HEK293 (cell line): ENCODE data around the gene GPR84.

Experiments
- CTCF ChIA-PET: fragments of 350-600 bp; formaldehyde crosslinking; extraction: SDS; loops from one replicate; lab custom pipeline; 2021; ENCODE audit warnings: antibody characterized with exemption; lab: Yijun Ruan, JAX
- POLR2A ChIA-PET: fragments of 300-600 bp; formaldehyde crosslinking; extraction: SDS; loops from one replicate; lab custom pipeline; 2020; ENCODE audit warnings: antibody characterized with exemption, inconsistent platforms; lab: Yijun Ruan, JAX
- H3K27ac ChIP-seq: fragments of 200-500 bp; sonication (Bioruptor generic); 2 replicates; pipeline ENCODE4 v1.5.1; 2014; ENCODE audit warnings: low read depth, low read length, control low read depth, inconsistent platforms; ENCODE audit errors: extremely low read depth
- H3K36me3 ChIP-seq, 2 experiments: fragments of 200-500 bp in 1 of 2; sonication (Bioruptor generic) in 1 of 2; 1 replicate in 1 of 2; 2 replicates in 1 of 2; pipeline ENCODE4 v1.5.1; 2014 to 2017; ENCODE audit warnings: inconsistent platforms in 2 of 2, low read length in 2 of 2; ENCODE audit not compliant: control insufficient read depth in 2 of 2, insufficient read depth in 1 of 2
- H3K4me1 ChIP-seq: fragments of 200-500 bp; sonication (Bioruptor generic); 2 replicates; pipeline ENCODE4 v1.5.1; 2014; ENCODE audit warnings: mild to moderate bottlenecking, low read length, inconsistent platforms; ENCODE audit not compliant: control insufficient read depth, insufficient read depth
- H3K4me3 ChIP-seq: 2 replicates; pipeline ENCODE4 v1.5.1; 2011; ENCODE audit warnings: low read depth, mild to moderate bottlenecking, control low read depth, low read length, moderate library complexity
- H3K9me3 ChIP-seq: fragments of 200-500 bp; sonication (Bioruptor generic); 2 replicates; pipeline ENCODE4 v1.5.1; 2014; ENCODE audit warnings: low read depth, low read length, inconsistent platforms; ENCODE audit not compliant: control insufficient read depth, insufficient read depth
- KLF17 ChIP-seq: fragments of 450-650 bp; formaldehyde crosslinking; IDR thresholded peaks from 2 replicates; pipeline ENCODE4 v1.5.1; 2016; ENCODE audit warnings: missing biosample characterization, missing genetic modification characterization
- KLF7 ChIP-seq: fragments of 450-650 bp; formaldehyde crosslinking; IDR thresholded peaks from 2 replicates; pipeline ENCODE4 v1.5.1; 2016; ENCODE audit warnings: missing biosample characterization, missing genetic modification characterization, borderline replicate concordance
- OSR2 ChIP-seq: fragments of 450-650 bp; formaldehyde crosslinking; IDR thresholded peaks from 2 replicates; pipeline ENCODE4 v1.5.1; 2016; ENCODE audit warnings: missing biosample characterization, missing genetic modification characterization
- SP2 ChIP-seq: fragments of 450-650 bp; formaldehyde crosslinking; IDR thresholded peaks from 2 replicates; pipeline ENCODE4 v1.5.1; 2016; ENCODE audit warnings: missing biosample characterization, missing genetic modification characterization
- YY1 ChIP-seq: fragments of 450-650 bp; formaldehyde crosslinking; IDR thresholded peaks from 2 replicates; pipeline ENCODE4 v1.5.1; 2018; ENCODE audit warnings: missing biosample characterization, missing genetic modification characterization
- ZNF146 ChIP-seq: fragments of 450-650 bp; formaldehyde crosslinking; IDR thresholded peaks from 2 replicates; pipeline ENCODE4 v1.5.1; 2016; ENCODE audit warnings: missing biosample characterization, missing genetic modification characterization
- ZNF175 ChIP-seq: fragments of 450-650 bp; formaldehyde crosslinking; IDR thresholded peaks from 2 replicates; pipeline ENCODE4 v1.5.1; 2016; ENCODE audit warnings: missing biosample characterization, missing genetic modification characterization
- ZNF24 ChIP-seq: fragments of 450-650 bp; formaldehyde crosslinking; IDR thresholded peaks from 2 replicates; pipeline ENCODE4 v1.5.1; 2016; ENCODE audit warnings: missing biosample characterization, missing genetic modification characterization
- ZNF362 ChIP-seq: fragments of 450-650 bp; formaldehyde crosslinking; IDR thresholded peaks from 2 replicates; pipeline ENCODE4 v1.5.1; 2016; ENCODE audit warnings: missing biosample characterization, missing genetic modification characterization
- ZNF426 ChIP-seq: fragments of 450-650 bp; formaldehyde crosslinking; IDR thresholded peaks from 2 replicates; pipeline ENCODE4 v1.5.1; 2017; ENCODE audit warnings: missing biosample characterization, missing genetic modification characterization, mild to moderate bottlenecking, inconsistent platforms, moderate library complexity
- ZNF629 ChIP-seq: fragments of 450-650 bp; formaldehyde crosslinking; IDR thresholded peaks from 2 replicates; pipeline ENCODE4 v1.5.1; 2017; ENCODE audit warnings: missing biosample characterization, missing genetic modification characterization
- ZNF837 ChIP-seq: fragments of 450-650 bp; formaldehyde crosslinking; IDR thresholded peaks from 2 replicates; pipeline ENCODE4 v1.5.1; 2016; ENCODE audit warnings: missing biosample characterization, missing genetic modification characterization
- TF ChIP-seq, protein P1 (sequence below): fragments of 450-650 bp; formaldehyde crosslinking; IDR thresholded peaks from 2 replicates; pipeline ENCODE4 v1.5.1; 2016; ENCODE audit warnings: missing biosample characterization, missing genetic modification characterization
- TF ChIP-seq, protein P2 (sequence below): fragments of 450-650 bp; formaldehyde crosslinking; IDR thresholded peaks from 2 replicates; pipeline ENCODE4 v1.5.1; 2016; ENCODE audit warnings: missing biosample characterization, missing genetic modification characterization
- TF ChIP-seq, protein P3 (sequence below): fragments of 450-650 bp; formaldehyde crosslinking; IDR thresholded peaks from 2 replicates; pipeline ENCODE4 v1.5.1; 2016; ENCODE audit warnings: missing biosample characterization, missing genetic modification characterization
- TF ChIP-seq, protein P4 (sequence below): IDR thresholded peaks from 2 replicates; pipeline ENCODE4 v1.6.1; 2011; ENCODE audit warnings: mild to moderate bottlenecking, low read depth, low read length, borderline replicate concordance
- TF ChIP-seq, protein P5 (sequence below): fragments of 450-650 bp; formaldehyde crosslinking; IDR thresholded peaks from 2 replicates; pipeline ENCODE4 v1.5.1; 2017; ENCODE audit warnings: missing biosample characterization, missing genetic modification characterization

The GPR84 gene

GRCh38 chr12:54385251-54385914, 21.1 kb upstream of the GPR84 start:
- peaks cover 27% of the 10 kb centered on the region for H3K4me1 ChIP-seq
- no peak overlapping the region for H3K4me3 ChIP-seq
- POLR2A ChIA-PET: no interaction called here
- no peak for TF ChIP-seq ZNF362 (tag by site-specific recombination)
- TF ChIP-seq, protein P1, sequence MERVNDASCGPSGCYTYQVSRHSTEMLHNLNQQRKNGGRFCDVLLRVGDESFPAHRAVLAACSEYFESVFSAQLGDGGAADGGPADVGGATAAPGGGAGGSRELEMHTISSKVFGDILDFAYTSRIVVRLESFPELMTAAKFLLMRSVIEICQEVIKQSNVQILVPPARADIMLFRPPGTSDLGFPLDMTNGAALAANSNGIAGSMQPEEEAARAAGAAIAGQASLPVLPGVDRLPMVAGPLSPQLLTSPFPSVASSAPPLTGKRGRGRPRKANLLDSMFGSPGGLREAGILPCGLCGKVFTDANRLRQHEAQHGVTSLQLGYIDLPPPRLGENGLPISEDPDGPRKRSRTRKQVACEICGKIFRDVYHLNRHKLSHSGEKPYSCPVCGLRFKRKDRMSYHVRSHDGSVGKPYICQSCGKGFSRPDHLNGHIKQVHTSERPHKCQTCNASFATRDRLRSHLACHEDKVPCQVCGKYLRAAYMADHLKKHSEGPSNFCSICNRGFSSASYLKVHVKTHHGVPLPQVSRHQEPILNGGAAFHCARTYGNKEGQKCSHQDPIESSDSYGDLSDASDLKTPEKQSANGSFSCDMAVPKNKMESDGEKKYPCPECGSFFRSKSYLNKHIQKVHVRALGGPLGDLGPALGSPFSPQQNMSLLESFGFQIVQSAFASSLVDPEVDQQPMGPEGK (tag by site-specific recombination): 0 out of 2 replicates have a peak, but pooled peaks have one; percentile 14
- TF ChIP-seq, protein P2, sequence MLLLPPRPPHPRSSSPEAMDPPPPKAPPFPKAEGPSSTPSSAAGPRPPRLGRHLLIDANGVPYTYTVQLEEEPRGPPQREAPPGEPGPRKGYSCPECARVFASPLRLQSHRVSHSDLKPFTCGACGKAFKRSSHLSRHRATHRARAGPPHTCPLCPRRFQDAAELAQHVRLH (tag by site-specific recombination): no peak
- TF ChIP-seq, protein P3, sequence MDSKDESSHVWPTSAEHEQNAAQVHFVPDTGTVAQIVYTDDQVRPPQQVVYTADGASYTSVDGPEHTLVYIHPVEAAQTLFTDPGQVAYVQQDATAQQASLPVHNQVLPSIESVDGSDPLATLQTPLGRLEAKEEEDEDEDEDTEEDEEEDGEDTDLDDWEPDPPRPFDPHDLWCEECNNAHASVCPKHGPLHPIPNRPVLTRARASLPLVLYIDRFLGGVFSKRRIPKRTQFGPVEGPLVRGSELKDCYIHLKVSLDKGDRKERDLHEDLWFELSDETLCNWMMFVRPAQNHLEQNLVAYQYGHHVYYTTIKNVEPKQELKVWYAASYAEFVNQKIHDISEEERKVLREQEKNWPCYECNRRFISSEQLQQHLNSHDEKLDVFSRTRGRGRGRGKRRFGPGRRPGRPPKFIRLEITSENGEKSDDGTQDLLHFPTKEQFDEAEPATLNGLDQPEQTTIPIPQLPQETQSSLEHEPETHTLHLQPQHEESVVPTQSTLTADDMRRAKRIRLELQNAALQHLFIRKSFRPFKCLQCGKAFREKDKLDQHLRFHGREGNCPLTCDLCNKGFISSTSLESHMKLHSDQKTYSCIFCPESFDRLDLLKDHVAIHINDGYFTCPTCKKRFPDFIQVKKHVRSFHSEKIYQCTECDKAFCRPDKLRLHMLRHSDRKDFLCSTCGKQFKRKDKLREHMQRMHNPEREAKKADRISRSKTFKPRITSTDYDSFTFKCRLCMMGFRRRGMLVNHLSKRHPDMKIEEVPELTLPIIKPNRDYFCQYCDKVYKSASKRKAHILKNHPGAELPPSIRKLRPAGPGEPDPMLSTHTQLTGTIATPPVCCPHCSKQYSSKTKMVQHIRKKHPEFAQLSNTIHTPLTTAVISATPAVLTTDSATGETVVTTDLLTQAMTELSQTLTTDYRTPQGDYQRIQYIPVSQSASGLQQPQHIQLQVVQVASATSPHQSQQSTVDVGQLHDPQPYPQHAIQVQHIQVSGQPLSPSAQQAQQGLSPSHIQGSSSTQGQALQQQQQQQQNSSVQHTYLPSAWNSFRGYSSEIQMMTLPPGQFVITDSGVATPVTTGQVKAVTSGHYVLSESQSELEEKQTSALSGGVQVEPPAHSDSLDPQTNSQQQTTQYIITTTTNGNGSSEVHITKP (tag by site-specific recombination): peak; percentile 9; the same call in 1 of the 2 replicates
- peak; percentile 18; the same call in 1 of the 2 replicates for TF ChIP-seq SP2 (tag by site-specific recombination)
- no peak for TF ChIP-seq ZNF837
- CTCF ChIA-PET: interaction anchor here (0.8 to 5.3 kb wide), 4 partner anchors 13 to 92 kb away, joined by 3 to 38 read pairs (median 6); no protein-coding TSS in a partner anchor
- H3K36me3 ChIP-seq: peaks cover 0 to 36% of the 10 kb centered on the region in 2 experiments; a peak in 1 of 3 replicates
- no peaks in the 10 kb centered on the region for H3K9me3 ChIP-seq
- no peak overlapping the region for H3K27ac ChIP-seq

DNA sequence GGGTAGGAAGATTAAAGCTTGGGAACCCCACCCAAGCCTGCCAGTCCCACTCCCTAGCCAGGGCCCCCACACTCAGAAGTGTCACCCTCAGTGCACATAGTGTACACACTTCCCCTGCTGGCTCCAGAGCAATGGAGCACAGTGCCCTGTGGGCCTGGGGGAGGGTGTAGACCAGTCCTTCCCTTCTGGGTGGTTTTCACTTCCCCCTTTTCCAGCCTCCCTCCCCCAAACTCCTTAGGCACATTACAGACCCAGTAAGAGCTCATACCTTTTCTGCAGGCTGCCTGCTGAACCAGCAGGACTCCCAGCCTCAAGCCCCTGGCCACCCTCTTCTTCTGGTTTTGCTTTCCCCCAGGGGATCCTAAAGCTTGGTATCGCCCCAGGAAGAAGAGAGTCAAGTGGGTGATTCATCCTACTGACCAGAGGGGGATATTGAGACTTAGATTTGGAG, 20.3 kb upstream of the GPR84 start, which contains the start of gene ZNF385A:
TSS of gene ZNF385A (minus strand) at position 143 of the 451 bp plus-strand sequence. CDS start 219 bp downstream, outside the sequence.
- H3K4me3 ChIP-seq: no peak within 1 kb of the TSS
- H3K27ac ChIP-seq: no peak within 1 kb of the TSS
- ChIA-PET POLR2A (no interaction called here), CTCF (interaction anchor here (0.8 to 5.3 kb wide), 6 partner anchors 12 to 92 kb away, joined by 3 to 38 read pairs (median 4); no protein-coding TSS in a partner anchor)
- peaks cover 27% of the 10 kb centered on the region for H3K4me1 ChIP-seq
- H3K9me3 ChIP-seq: no peaks in the 10 kb centered on the region
- peaks cover 0 to 43% of the 10 kb centered on the region in 2 experiments; a peak in 1 of 3 replicates for H3K36me3 ChIP-seq
- no peak for TF ChIP-seq YY1 (tag by site-specific recombination)
- TF ChIP-seq ZNF175: no peak
- TF ChIP-seq KLF17 (tag by site-specific recombination): no peak
- TF ChIP-seq, protein P4, sequence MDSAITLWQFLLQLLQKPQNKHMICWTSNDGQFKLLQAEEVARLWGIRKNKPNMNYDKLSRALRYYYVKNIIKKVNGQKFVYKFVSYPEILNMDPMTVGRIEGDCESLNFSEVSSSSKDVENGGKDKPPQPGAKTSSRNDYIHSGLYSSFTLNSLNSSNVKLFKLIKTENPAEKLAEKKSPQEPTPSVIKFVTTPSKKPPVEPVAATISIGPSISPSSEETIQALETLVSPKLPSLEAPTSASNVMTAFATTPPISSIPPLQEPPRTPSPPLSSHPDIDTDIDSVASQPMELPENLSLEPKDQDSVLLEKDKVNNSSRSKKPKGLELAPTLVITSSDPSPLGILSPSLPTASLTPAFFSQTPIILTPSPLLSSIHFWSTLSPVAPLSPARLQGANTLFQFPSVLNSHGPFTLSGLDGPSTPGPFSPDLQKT: no peak
- no peak for TF ChIP-seq ZNF629
- TF ChIP-seq ZNF24 (tag by site-specific recombination): no peak
- no peak for TF ChIP-seq ZNF426 (tag by site-specific recombination)
- TF ChIP-seq, protein P5, sequence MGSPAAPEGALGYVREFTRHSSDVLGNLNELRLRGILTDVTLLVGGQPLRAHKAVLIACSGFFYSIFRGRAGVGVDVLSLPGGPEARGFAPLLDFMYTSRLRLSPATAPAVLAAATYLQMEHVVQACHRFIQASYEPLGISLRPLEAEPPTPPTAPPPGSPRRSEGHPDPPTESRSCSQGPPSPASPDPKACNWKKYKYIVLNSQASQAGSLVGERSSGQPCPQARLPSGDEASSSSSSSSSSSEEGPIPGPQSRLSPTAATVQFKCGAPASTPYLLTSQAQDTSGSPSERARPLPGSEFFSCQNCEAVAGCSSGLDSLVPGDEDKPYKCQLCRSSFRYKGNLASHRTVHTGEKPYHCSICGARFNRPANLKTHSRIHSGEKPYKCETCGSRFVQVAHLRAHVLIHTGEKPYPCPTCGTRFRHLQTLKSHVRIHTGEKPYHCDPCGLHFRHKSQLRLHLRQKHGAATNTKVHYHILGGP (tag by site-specific recombination): no peak
- TF ChIP-seq KLF7 (tag by site-specific recombination): no peak
- 0 out of 2 replicates have a peak, but pooled peaks have one; percentile 7 for TF ChIP-seq ZNF146 (tag by site-specific recombination)
- TF ChIP-seq OSR2 (tag by site-specific recombination): no peak
- TF ChIP-seq, protein P3 (tag by site-specific recombination): peak; percentile 89
